ENCODE results near the gene SLC2A6.
A peak's percentile ranks its signal among the peaks of the same experiment; 100 is the strongest.

Gene SLC2A6

GRCh38 chr9:133478851-133479711 lies at the start of gene SLC2A6:
Gene SLC2A6 (minus strand): TSS chr9:133479099. CDS start chr9:133479059, 40 bp downstream.
- Mint-ChIP-seq H3K4me3 (peak within 1 kb of the TSS; percentile 85 to 92), H3K9me3 (no peaks in the 10 kb centered on the region), H3K27me3 (no peaks in the 10 kb centered on the region), H3K27ac (peak within 1 kb of the TSS; percentile 82 to 85), H3K4me1 (peaks cover 32% of the 10 kb centered on the region)
- DNase-seq, result peak; percentile 85 to 87
- ATAC-seq, result peak; percentile 98

- ATAC-seq, result no peak
- Mint-ChIP-seq H3K27me3 (peaks cover 22% of the 10 kb centered on the region), H3K4me1 (peaks cover 20% of the 10 kb centered on the region), H3K4me3 (no peak overlapping the region), H3K9me3 (no peaks in the 10 kb centered on the region), H3K27ac (no peak overlapping the region)
- DNase-seq, result no peak
Measured at GRCh38 chr9:133528001-133528875, 49.3 kb upstream of the SLC2A6 start.

GRCh38 chr9:133527444-133527920 lies 48.6 kb upstream of the SLC2A6 start:
- Mint-ChIP-seq H3K4me3 (no peak overlapping the region), H3K4me1 (peaks cover 13% of the 10 kb centered on the region), H3K27ac (peak overlapping the region in 1 of 2 donors; percentile 62), H3K9me3 (no peaks in the 10 kb centered on the region), H3K27me3 (peaks cover 14% of the 10 kb centered on the region)
- no peak for ATAC-seq
- DNase-seq, result no peak

GRCh38 chr9:133526721-133527321 lies 47.9 kb upstream of the SLC2A6 start:
- Mint-ChIP-seq H3K9me3 (no peaks in the 10 kb centered on the region), H3K27me3 (peaks cover 13% of the 10 kb centered on the region), H3K4me1 (peaks cover 8% of the 10 kb centered on the region), H3K27ac (peak overlapping the region in 1 of 2 donors; percentile 62), H3K4me3 (no peak overlapping the region)
- ATAC-seq, result no peak
- DNase-seq, result no peak

GRCh38 chr9:133525677-133526076 lies 46.8 kb upstream of the SLC2A6 start:
- no peak for ATAC-seq
- Mint-ChIP-seq H3K4me3 (no peak overlapping the region), H3K27me3 (peaks cover 13% of the 10 kb centered on the region), H3K9me3 (no peaks in the 10 kb centered on the region), H3K4me1 (peaks cover 8% of the 10 kb centered on the region), H3K27ac (no peak overlapping the region)
- no peak for DNase-seq

GRCh38 chr9:133524679-133525228 lies 45.9 kb upstream of the SLC2A6 start, which contains the start of gene MYMK:
Gene MYMK (minus strand): TSS chr9:133524959. CDS start chr9:133524844, 115 bp downstream.
- Mint-ChIP-seq H3K27me3 (peaks cover 13% of the 10 kb centered on the region), H3K4me1 (peaks cover 8% of the 10 kb centered on the region), H3K27ac (no peak within 1 kb of the TSS), H3K9me3 (no peaks in the 10 kb centered on the region), H3K4me3 (no peak within 1 kb of the TSS)
- ATAC-seq (no peak), DNase-seq (no peak)

- DNase-seq, result no peak
- no peaks in the 10 kb centered on the region for H3K9me3 Mint-ChIP-seq
- H3K27me3 Mint-ChIP-seq, result peaks cover 13% of the 10 kb centered on the region
- ATAC-seq, result no peak
- H3K4me3 Mint-ChIP-seq, result no peak overlapping the region
- H3K27ac Mint-ChIP-seq, result no peak overlapping the region
- H3K4me1 Mint-ChIP-seq, result peaks cover 8% of the 10 kb centered on the region
Measured at GRCh38 chr9:133524146-133524545, 45.2 kb upstream of the SLC2A6 start.

GRCh38 chr9:133523106-133523505 lies 44.2 kb upstream of the SLC2A6 start:
- peaks cover 8% of the 10 kb centered on the region for H3K4me1 Mint-ChIP-seq
- H3K27me3 Mint-ChIP-seq, result peaks cover 13% of the 10 kb centered on the region
- no peak for DNase-seq
- ATAC-seq, result no peak
- peak overlapping the region in 1 of 2 donors; percentile 0 for H3K27ac Mint-ChIP-seq
- no peak overlapping the region for H3K4me3 Mint-ChIP-seq
- no peaks in the 10 kb centered on the region for H3K9me3 Mint-ChIP-seq

GRCh38 chr9:133522073-133522910 lies 43.4 kb upstream of the SLC2A6 start:
- no peak overlapping the region for H3K27ac Mint-ChIP-seq
- no peaks in the 10 kb centered on the region for H3K9me3 Mint-ChIP-seq
- H3K27me3 Mint-ChIP-seq, result peaks cover 11% of the 10 kb centered on the region
- no peak for ATAC-seq
- peaks cover 8% of the 10 kb centered on the region for H3K4me1 Mint-ChIP-seq
- H3K4me3 Mint-ChIP-seq, result no peak overlapping the region
- no peak for DNase-seq

- no peak for ATAC-seq
- H3K9me3 Mint-ChIP-seq, result no peaks in the 10 kb centered on the region
- H3K27me3 Mint-ChIP-seq, result peaks cover 2% of the 10 kb centered on the region
- no peak for DNase-seq
- H3K4me1 Mint-ChIP-seq, result peaks cover 2% of the 10 kb centered on the region
- no peak overlapping the region for H3K4me3 Mint-ChIP-seq
- H3K27ac Mint-ChIP-seq, result peak overlapping the region in 1 of 2 donors; percentile 75
Measured at GRCh38 chr9:133521122-133522072, 42.5 kb upstream of the SLC2A6 start.

- no peak overlapping the region for H3K4me3 Mint-ChIP-seq
- H3K9me3 Mint-ChIP-seq, result no peaks in the 10 kb centered on the region
- ATAC-seq (no peak), DNase-seq (no peak)
- no peak overlapping the region for H3K27ac Mint-ChIP-seq
- H3K4me1 Mint-ChIP-seq, result no peaks in the 10 kb centered on the region
- H3K27me3 Mint-ChIP-seq, result no peaks in the 10 kb centered on the region
Measured at GRCh38 chr9:133520121-133520835, 41.4 kb upstream of the SLC2A6 start.

GRCh38 chr9:133519693-133520092 lies 40.8 kb upstream of the SLC2A6 start:
- no peak overlapping the region for H3K4me3 Mint-ChIP-seq
- no peak for ATAC-seq
- DNase-seq, result no peak
- no peak overlapping the region for H3K27ac Mint-ChIP-seq
- H3K9me3 Mint-ChIP-seq, result no peaks in the 10 kb centered on the region
- H3K27me3 Mint-ChIP-seq, result no peaks in the 10 kb centered on the region
- H3K4me1 Mint-ChIP-seq, result no peaks in the 10 kb centered on the region

Data from stimulated activated naive CD8-positive, alpha-beta T cell treated with anti-CD3 and anti-CD28 coated beads, Interleukin-15, amount 100 ng/mL, for 72 hours (primary cell).